OCI-LY1 (cell line): ENCODE results near the gene RSPH1.

ENCODE experiments used
- H2AFZ ChIP-seq: fragments of 200-600 bp; sonication (generic), shearing (Covaris generic); 2 replicates; pipeline ENCODE4 v1.6.0; 2014; ENCODE audit warnings: antibody characterized with exemption, mild to moderate bottlenecking, low read length
- H3F3A ChIP-seq: fragments of 200-600 bp; sonication (generic), shearing (Covaris generic); 2 replicates; pipeline ENCODE4 v1.6.0; 2014; ENCODE audit warnings: mild to moderate bottlenecking, antibody characterized with exemption, low read length, moderate library complexity; ENCODE audit not compliant: insufficient read depth
- H3K27ac ChIP-seq: fragments of 200-600 bp; sonication (generic); 2 replicates; pipeline ENCODE4 v1.5.1; 2014; ENCODE audit warnings: low read length, mixed run types, mild to moderate bottlenecking, low read depth; ENCODE audit not compliant: poor library complexity, severe bottlenecking
- H3K27me3 ChIP-seq: fragments of 200-600 bp; sonication (generic); 2 replicates; pipeline ENCODE4 v1.6.0; 2014; ENCODE audit warnings: antibody characterized with exemption, mild to moderate bottlenecking, low read length, moderate library complexity; ENCODE audit not compliant: insufficient read depth
- H3K36me3 ChIP-seq: fragments of 200-600 bp; sonication (generic); 2 replicates; pipeline ENCODE4 v1.6.1; 2014; ENCODE audit warnings: mild to moderate bottlenecking, antibody characterized with exemption, low read length, moderate library complexity, mixed read lengths; ENCODE audit not compliant: insufficient read depth
- H3K4me1 ChIP-seq: fragments of 200-600 bp; sonication (generic); 2 replicates; pipeline ENCODE4 v1.5.1; 2014; ENCODE audit warnings: mild to moderate bottlenecking, low read length, moderate library complexity; ENCODE audit not compliant: insufficient read depth, severe bottlenecking
- H3K4me2 ChIP-seq: fragments of 200-600 bp; sonication (generic), shearing (Covaris generic); 2 replicates; pipeline ENCODE4 v1.6.1; 2014; ENCODE audit warnings: low read length
- H3K4me3 ChIP-seq: fragments of 200-600 bp; sonication (generic); 2 replicates; pipeline ENCODE4 v1.5.1; 2014; ENCODE audit warnings: low read length, low read depth, mild to moderate bottlenecking, mixed read lengths; ENCODE audit not compliant: poor library complexity, severe bottlenecking
- H3K79me2 ChIP-seq: fragments of 200-600 bp; shearing (Covaris generic); 2 replicates; pipeline ENCODE4 v1.6.1; 2016; ENCODE audit warnings: mixed run types, low read length, mixed read lengths; ENCODE audit not compliant: insufficient read depth
- H3K9ac ChIP-seq: fragments of 200-600 bp; sonication (generic), shearing (Covaris generic); 2 replicates; pipeline ENCODE4 v1.6.1; 2014; ENCODE audit warnings: mild to moderate bottlenecking, low read length, mixed read lengths
- H3K9me2 ChIP-seq: fragments of 200-600 bp; sonication (generic), shearing (Covaris generic); 2 replicates; pipeline ENCODE4 v1.6.1; 2014; ENCODE audit warnings: low read depth, mild to moderate bottlenecking, low read length, mixed read lengths
- H3K9me3 ChIP-seq: fragments of 200-600 bp; shearing (Covaris generic); 2 replicates; pipeline ENCODE4 v1.6.1; 2014; ENCODE audit warnings: low read length, mixed read lengths
- H4K20me1 ChIP-seq: fragments of 200-600 bp; sonication (generic), shearing (Covaris generic); 2 replicates; pipeline ENCODE4 v1.6.0; 2016; ENCODE audit warnings: mild to moderate bottlenecking, low read length; ENCODE audit not compliant: insufficient read depth
- CTCF ChIP-seq: fragments of 200-600 bp; sonication (generic), shearing (Covaris generic); IDR thresholded peaks from 2 replicates; pipeline ENCODE4 v1.5.1; 2017; ENCODE audit warnings: mild to moderate bottlenecking, antibody characterized with exemption, low read length, moderate library complexity, mixed read lengths
- EZH2 ChIP-seq: fragments of 200-600 bp; sonication (generic), shearing (Covaris generic); IDR thresholded peaks from 2 replicates; pipeline ENCODE4 v1.8.0; 2017; ENCODE audit warnings: borderline replicate concordance, mixed run types, mild to moderate bottlenecking, antibody characterized with exemption, low read length, moderate library complexity, mixed read lengths

The RSPH1 gene

GRCh38 chr21:42447732-42448131, 48.3 kb downstream of the RSPH1 start:
- Histone ChIP-seq H3F3A (no peaks in the 10 kb centered on the region), H3K9me2 (no peaks in the 10 kb centered on the region), H3K79me2 (no peaks in the 10 kb centered on the region), H3K27me3 (no peaks in the 10 kb centered on the region; the same call in 1 of the 2 replicates), H2AFZ (no peak overlapping the region), H3K4me3 (no peak overlapping the region), H3K9me3 (no peaks in the 10 kb centered on the region), H3K4me1 (peaks cover 6% of the 10 kb centered on the region), H3K27ac (no peak overlapping the region), H3K9ac (no peak overlapping the region), H4K20me1 (no peaks in the 10 kb centered on the region), H3K36me3 (no peaks in the 10 kb centered on the region), H3K4me2 (no peak overlapping the region)
- no peak for TF ChIP-seq CTCF
- TF ChIP-seq EZH2 = no peak

- Histone ChIP-seq H4K20me1 (no peaks in the 10 kb centered on the region), H3F3A (no peaks in the 10 kb centered on the region), H3K27ac (no peak overlapping the region), H3K4me3 (no peak overlapping the region), H3K4me1 (peaks cover 6% of the 10 kb centered on the region), H3K79me2 (no peaks in the 10 kb centered on the region), H3K36me3 (no peaks in the 10 kb centered on the region), H2AFZ (no peak overlapping the region), H3K9ac (no peak overlapping the region), H3K9me3 (no peaks in the 10 kb centered on the region), H3K9me2 (no peaks in the 10 kb centered on the region), H3K4me2 (no peak overlapping the region), H3K27me3 (no peaks in the 10 kb centered on the region; the same call in 1 of the 2 replicates)
- TF ChIP-seq CTCF (no peak), EZH2 (no peak)
Measured at GRCh38 chr21:42447182-42447581, 48.8 kb downstream of the RSPH1 start.

- Histone ChIP-seq H3K27me3 (no peaks in the 10 kb centered on the region; the same call in 1 of the 2 replicates), H3K36me3 (no peaks in the 10 kb centered on the region), H3K27ac (no peak overlapping the region), H3K9ac (no peak overlapping the region), H3K4me2 (no peak overlapping the region), H2AFZ (no peak overlapping the region), H3K4me1 (peaks cover 6% of the 10 kb centered on the region), H3F3A (no peaks in the 10 kb centered on the region), H3K9me2 (no peaks in the 10 kb centered on the region), H3K79me2 (no peaks in the 10 kb centered on the region), H4K20me1 (no peaks in the 10 kb centered on the region), H3K9me3 (no peaks in the 10 kb centered on the region), H3K4me3 (no peak overlapping the region)
- TF ChIP-seq CTCF = no peak
- no peak for TF ChIP-seq EZH2
Measured at GRCh38 chr21:42446531-42446930, 49.5 kb downstream of the RSPH1 start.
